Measurements from ENCODE around the gene PTPRN2.
"Not testable (repeated sequence)": the region's sequence is repeated elsewhere in the genome, so short reads cannot be mapped to it uniquely, and the experiment has no call there.

The PTPRN2 gene

DNA sequence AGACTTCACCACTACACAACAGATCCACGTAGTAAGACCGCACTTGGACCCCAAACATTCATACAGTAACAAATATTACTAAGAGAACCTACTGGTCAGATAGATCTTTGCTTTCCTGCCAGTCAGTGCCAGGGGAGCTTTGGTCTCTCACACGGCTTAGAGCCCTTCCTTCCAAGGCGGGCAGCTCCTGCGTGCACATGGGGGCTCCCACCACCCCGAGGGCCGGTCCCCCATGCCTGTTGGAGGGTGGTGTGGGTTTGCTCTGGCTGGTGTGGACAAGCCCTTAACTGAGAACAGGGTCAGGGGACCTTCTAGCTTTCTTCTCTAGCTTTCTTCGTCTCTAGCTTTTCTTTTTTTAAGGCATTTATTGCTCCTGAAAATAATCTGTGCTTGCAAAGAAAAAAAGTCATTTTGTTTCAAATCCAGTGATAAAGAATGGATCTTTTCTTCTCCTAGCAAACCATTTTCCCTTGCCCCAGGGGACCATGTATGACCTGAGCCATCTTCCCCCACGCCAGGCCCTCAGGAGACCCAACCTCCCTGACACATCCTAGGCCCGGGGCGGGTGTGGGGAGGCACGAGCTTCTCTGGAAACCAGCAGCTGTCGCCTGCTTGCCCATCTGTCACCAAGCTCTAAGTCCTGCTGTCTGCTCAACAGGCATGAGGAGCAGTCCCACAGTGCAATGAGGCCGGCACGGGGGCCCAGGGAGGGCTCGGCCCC, 591.1 kb downstream of the PTPRN2 start:
- DNase-seq: no peak

DNA sequence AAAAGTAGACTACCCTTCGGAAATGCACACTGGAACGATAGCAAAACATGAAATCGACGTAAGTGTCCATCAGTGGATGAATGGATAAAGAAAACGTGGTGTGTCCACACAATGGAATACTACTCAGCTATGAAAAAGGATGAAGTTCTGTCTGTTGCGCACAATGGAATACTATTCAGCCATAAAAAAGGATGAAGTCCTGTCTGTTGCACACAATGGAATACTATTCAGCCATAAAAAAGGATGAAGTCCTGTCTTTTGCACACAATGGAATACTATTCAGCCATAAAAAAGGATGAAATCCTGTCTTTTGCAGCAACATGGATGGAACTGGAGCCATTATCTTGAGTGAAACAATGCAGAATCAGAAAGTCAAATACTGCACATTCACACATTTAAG, 591.8 kb downstream of the PTPRN2 start:
- no peak for DNase-seq

- no peak for DNase-seq
Observed at GRCh38 chr7:157994319-157994718, 593.3 kb downstream of the PTPRN2 start.

DNA sequence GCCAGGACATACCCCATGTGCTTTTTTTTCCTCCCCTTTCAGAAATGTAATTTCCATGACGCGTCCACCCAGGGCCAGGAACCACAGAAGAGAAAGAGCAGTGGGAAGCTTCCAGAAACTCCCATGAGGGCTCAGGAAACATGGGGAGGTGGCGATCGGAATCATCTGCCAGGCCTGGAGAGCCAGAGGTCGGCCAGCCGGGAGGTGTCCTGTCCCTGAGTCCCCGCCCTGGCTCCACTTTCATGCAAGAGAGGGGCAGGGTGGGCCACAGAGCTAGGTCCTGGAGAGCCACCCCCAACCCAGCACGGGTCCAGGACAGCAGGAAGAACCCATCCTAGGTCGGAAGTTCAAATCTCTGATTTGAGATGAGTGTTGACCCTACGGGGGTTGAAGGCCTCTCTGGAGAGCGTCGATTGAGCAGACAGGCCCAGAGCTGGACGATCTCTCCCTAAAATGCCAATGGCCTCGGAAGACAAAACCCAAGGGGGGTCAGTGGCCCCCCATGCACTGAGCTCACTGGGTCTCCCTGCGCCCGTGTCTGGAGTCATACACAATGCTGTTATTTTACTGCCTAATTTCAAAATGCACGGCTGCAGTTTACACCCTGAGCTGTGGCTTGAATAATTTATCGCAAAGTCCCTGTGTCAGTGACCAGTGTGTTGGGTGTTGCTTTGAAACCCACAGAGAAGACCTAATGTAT, 594.1 kb downstream of the PTPRN2 start:
- DNase-seq: no peak

DNA sequence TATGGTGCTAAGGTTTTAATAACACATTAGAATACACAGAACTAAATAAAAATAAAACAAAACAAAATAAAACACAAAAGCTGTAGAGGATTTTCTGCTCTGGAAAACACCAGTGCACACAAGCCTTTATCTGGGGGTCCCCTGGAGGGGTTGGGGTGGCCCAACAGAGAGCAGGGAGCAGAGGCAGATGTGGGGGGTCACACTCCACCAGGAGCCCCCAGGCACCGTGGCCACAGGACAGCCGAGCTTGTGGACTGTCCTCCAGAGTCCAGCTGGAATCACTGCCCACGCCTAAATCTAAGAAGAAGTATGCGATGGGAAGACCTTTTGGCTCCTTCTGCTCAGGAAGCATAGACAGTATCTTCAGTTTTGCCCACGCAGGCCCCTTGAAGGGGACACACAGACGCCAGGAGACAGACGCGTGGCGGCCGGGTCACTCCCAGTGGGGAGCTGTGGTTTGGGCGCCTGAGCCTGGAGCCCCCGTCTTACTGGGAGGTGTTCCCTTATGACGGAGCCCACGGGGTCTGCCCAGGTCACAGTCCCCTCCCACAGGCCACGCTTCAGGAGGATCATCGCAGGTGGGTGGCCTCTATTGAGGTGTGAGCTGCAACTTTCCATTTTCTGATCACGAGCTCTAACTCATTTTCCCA, 595.0 kb downstream of the PTPRN2 start:
- no peak for DNase-seq

DNA sequence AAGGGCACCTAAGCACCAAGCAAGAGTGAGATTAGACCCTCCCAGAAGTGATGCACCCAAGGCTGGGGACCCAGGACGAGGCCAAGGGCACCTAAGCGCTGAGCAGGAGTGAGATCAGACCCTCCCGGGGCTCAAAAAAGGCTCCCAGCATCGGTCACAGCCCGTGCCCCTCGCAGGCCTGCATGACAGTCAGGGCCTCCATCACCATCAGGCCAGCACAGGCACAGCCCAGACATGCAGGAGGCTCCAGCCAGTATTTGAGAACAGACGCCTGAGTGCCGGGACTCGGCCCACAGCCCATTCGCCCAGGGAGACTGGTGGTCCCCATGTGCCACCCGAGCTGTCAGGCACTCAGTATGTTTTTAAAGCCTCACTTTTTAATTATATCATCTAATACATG, 595.9 kb downstream of the PTPRN2 start:
- no peak for DNase-seq

- no peak for DNase-seq
Observed at GRCh38 chr7:157991351-157991750, 596.3 kb downstream of the PTPRN2 start.

- DNase-seq: no peak
Observed at GRCh38 chr7:157990881-157991250, 596.8 kb downstream of the PTPRN2 start.

DNA sequence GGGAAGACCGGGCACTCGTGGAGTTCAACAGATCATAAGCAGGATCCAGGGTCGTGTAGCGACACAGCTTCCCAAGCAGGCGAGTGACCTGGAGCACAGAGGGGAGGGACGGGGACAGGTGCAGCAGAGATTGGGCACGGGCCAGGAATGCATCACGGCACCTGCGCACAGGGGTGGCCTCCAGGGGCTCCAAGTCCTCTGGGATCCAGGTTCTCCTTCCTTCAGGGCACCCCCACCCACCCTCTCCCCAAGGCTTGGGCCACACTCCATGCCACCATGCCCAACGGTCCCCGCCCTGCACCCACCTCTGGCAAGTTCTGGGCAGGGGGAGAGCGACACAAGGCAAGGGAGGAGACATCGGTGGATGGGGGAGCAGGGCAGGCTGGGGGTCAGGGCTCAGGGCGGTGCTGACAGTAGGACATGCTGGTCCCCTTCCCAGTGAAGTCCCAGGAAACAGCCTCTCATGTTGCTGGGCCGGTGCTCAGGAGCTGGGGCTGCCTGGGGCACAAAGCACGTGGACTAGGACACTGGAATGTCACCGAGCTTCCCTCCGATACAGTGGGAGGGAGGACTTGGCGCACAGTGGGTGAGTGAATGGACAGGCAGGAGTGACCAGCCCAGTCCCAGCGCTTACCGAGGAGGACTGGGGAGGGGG, 597.3 kb downstream of the PTPRN2 start:
- DNase-seq: no peak

DNA sequence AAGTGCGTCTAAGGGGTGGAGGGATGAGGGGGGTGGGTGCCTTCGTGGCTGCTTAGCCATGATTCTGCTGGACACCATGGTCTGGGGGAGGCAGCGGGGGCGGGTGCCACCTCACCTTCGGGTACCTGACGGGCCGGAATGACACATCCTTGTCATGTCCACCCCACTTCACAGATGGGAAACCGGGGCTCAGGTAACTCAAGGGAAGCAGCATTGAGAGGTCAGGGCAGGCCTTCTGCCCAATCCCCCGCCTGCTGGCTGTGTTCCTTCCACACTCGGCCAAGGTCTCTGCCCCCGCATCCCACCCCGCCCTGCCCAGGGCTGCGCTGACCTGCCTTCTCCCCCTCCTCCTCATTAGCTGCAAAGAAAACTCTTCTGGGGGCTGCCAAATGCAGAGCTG, 598.0 kb downstream of the PTPRN2 start:
- no peak for DNase-seq

- DNase-seq: no peak
Observed at GRCh38 chr7:157987906-157988305, 599.7 kb downstream of the PTPRN2 start.

DNA sequence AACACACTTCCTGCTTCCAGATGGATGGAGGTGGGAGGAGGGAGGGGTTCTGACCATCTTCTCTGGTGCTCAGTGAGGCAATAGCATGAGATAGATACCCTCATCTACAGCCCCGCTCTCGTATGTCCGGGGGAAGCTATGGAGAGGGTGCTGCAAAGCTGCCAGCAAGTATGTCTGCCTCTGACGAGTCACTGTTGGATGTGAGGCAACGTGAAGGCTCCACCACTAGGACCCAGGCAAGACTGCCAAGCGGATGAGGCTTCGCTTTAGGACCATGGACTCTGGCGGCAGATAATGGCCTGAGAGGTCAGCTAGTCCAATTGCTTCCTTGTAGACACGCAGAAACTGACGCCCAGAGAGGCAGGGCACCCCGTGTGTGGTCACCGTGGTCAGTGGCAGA, 601.6 kb downstream of the PTPRN2 start:
- no peak for DNase-seq

GRCh38 chr7:157985636-157986035, 602.0 kb downstream of the PTPRN2 start:
- no peak for DNase-seq

DNA sequence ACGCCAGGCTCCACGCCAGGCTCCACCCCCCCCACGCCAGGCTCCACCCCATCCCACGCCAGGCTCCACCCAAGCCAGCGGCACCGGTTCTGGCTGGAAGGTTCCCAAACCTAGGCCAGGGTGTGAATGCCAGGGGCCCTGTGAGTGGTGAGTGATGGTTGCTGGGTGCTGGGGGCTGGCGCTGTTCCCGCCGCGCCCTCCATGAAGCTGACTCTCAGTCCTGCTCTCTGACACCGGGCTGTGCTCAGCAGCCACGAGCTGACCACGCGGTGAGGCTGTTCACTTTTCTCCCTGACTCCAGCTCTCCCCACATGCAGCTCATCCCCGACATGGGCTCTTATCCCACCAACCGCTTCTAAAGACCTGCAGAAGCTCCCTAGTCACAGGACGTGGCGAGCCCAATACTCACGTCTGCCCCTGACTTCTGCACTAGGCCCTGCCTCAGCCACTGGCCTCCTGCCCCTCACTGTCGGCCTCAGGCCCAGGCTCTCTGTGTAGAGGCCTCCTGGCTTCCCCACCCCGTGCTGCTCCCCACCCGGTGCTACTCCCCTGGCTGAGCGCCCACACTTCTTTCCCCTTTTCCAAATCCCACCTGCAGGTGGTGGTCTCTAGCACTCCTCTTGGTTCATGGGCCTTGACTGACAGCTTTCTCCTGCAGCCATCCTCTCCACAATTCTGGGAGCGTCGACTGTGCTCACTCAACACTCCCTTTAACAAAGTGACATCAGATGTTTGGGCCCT, 603.0 kb downstream of the PTPRN2 start:
- no peak for DNase-seq

- no peak for DNase-seq
Observed at GRCh38 chr7:157983502-157984422, 603.9 kb downstream of the PTPRN2 start.

DNA sequence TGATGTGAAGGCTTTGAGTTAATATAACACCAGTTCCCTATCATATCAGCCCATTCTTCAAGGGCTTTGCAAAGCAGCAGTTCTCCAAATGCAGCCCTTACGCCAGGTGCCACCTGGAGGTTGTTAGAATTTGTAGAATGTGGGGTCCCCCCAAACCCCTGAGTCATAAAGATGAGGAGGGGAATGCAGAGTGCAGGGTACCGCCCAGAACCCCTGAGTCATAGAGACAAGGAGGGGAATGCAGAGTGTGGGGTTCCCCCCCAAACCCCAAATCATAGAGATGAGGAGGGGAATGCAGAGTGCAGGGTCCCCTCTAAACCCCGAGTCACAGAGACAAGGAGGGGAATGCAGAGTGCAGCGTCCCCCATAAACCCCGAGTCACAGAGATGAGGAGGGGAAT, 605.8 kb downstream of the PTPRN2 start:
- DNase-seq: no peak

DNA sequence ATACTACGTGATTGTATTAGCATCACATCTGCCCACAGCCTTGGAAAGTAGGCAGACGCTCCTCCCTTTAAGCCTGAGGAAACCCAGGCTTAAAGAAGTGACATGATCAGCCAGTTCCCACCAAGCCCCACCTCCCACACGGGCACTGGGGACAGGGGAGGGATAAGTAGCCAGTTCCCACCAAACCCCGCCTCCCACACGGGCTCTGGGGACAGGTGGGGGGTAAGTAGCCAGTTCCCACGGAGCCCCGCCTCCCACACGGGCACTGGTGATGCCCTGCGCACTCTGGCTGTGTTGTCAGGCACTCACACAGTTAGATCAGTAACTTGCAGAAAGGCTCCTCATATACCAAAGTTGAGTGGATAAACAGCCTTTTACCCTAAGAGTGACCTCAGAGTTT, 606.8 kb downstream of the PTPRN2 start:
- DNase-seq: no peak

DNA sequence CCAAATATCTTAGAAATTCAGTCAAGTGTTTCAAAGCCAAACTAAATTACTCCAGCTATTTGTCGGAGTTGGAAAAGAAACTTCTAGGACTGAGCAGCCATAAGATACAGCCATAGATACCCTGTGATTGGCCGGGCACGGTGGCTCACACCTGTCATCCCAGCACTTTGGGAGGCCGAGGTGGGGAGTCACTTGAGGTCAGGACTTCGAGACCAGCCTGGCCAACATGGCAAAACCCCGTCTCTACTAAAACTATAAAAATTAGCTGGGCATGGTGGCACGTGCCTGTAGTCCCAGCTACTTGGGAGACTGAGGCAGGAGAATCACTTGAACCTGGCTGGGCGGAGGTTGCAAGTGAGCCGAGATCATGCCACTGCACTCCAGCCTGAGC, 607.3 kb downstream of the PTPRN2 start:
- not testable (repeated sequence) for DNase-seq

GRCh38 chr7:157979636-157980340, 607.8 kb downstream of the PTPRN2 start:
- no peak for DNase-seq

DNA sequence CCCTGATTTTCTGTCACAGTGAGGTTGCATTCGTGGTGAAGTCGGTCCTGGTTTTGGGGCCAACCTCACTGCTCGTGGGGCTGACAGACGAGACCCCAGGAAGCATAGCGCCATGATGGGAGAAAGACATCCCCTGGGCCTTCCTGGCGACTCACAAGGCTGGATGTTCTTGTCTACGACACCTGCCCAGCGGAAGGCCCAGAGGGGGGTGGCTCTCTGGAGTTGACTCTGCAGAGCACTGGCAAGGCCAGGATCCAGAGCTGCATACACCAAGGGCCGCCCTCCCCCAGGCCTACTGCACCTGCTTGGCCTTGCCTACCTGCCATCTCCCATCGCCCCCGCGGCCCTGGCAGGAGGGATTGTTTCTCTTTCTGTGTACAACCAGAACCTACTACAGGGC, 608.9 kb downstream of the PTPRN2 start:
- no peak for DNase-seq

Data from SIG-M5 (cell line).